OCI-LY7 (cell line): ENCODE data around the gene IL4. TPM values are rescaled to one million over a fixed set of nuclear protein-coding genes. Genes with fewer than 3 reads are reported as not detected.

ENCODE experiments used
- total RNA-seq, 2 experiments: library from RNA; depleted of rRNA in 1 of 2; stranded (reverse); fragments of >200 nt in 1 of 2; shearing (Covaris generic) in 1 of 2; gene quantifications; 2 replicates each; pipeline ENCODE4 v1.2.3, GENCODE V29; 2014 to 2022

Gene IL4
- total RNA-seq, 2 experiments from 2014 or later, result not detected

Other genes starting within 250 kb of the IL4 start
- 25.9 and 39.4 TPM in 2 replicates for gene IRF1, start 183.2 kb upstream of the IL4 start, total RNA-seq (2014; rRNA removed; shearing (Covaris generic))
- 24.8 and 32.3 TPM in 2 replicates for gene IRF1, start 183.2 kb upstream of the IL4 start, total RNA-seq (2022)
- gene IL5, start 130.5 kb upstream of the IL4 start, total RNA-seq (2014; rRNA removed; shearing (Covaris generic)), result not detected in 2 replicates
- gene IL5, start 130.5 kb upstream of the IL4 start, total RNA-seq (2022), result not detected in 2 replicates
- gene RAD50, start 117.0 kb upstream of the IL4 start, total RNA-seq (2014; rRNA removed; shearing (Covaris generic)), result 24.0 and 34.1 TPM in 2 replicates
- 59.8 and 70.0 TPM in 2 replicates for gene RAD50, start 117.0 kb upstream of the IL4 start, total RNA-seq (2022)
- gene IL13, start 15.8 kb upstream of the IL4 start, total RNA-seq (2014; rRNA removed; shearing (Covaris generic)), result not detected in 2 replicates
- not detected in 2 replicates for gene IL13, start 15.8 kb upstream of the IL4 start, total RNA-seq (2022)
- gene KIF3A, start 63.6 kb downstream of the IL4 start, total RNA-seq (2014; rRNA removed; shearing (Covaris generic)), result 6.7 and 8.7 TPM in 2 replicates
- 14.2 and 17.0 TPM in 2 replicates for gene KIF3A, start 63.6 kb downstream of the IL4 start, total RNA-seq (2022)
- gene CCNI2, start 73.4 kb downstream of the IL4 start, total RNA-seq (2014; rRNA removed; shearing (Covaris generic)), result not detected in 2 replicates
- gene CCNI2, start 73.4 kb downstream of the IL4 start, total RNA-seq (2022), result not detected in 2 replicates
- gene SEPTIN8, start 103.2 kb downstream of the IL4 start, total RNA-seq (2014; rRNA removed; shearing (Covaris generic)), result 10.6 and 11.8 TPM in 2 replicates
- gene SEPTIN8, start 103.2 kb downstream of the IL4 start, total RNA-seq (2022), result 12.8 and 15.5 TPM in 2 replicates
- gene SOWAHA, start 139.3 kb downstream of the IL4 start, total RNA-seq (2014; rRNA removed; shearing (Covaris generic)), result not detected in 2 replicates
- gene SOWAHA, start 139.3 kb downstream of the IL4 start, total RNA-seq (2022), result not detected in 2 replicates
- 0.36 and 0.60 TPM in 2 replicates for gene SHROOM1, start 156.7 kb downstream of the IL4 start, total RNA-seq (2014; rRNA removed; shearing (Covaris generic))
- gene SHROOM1, start 156.7 kb downstream of the IL4 start, total RNA-seq (2022), result 1.8 and 2.4 TPM in 2 replicates
- 0.44 and 0.66 TPM in 2 replicates for gene GDF9, start 192.5 kb downstream of the IL4 start, total RNA-seq (2014; rRNA removed; shearing (Covaris generic))
- gene GDF9, start 192.5 kb downstream of the IL4 start, total RNA-seq (2022), result 1.7 and 2.2 TPM in 2 replicates
- gene UQCRQ, start 192.7 kb downstream of the IL4 start, total RNA-seq (2014; rRNA removed; shearing (Covaris generic)), result 140 and 158 TPM in 2 replicates
- gene UQCRQ, start 192.7 kb downstream of the IL4 start, total RNA-seq (2022), result 274 and 310 TPM in 2 replicates
- 4.4 TPM in 2 replicates for gene LEAP2, start 199.7 kb downstream of the IL4 start, total RNA-seq (2014; rRNA removed; shearing (Covaris generic))
- 5.4 and 5.6 TPM in 2 replicates for gene LEAP2, start 199.7 kb downstream of the IL4 start, total RNA-seq (2022)